Lower leg skin (tissue), 3 donors: ENCODE measurements around the gene LRIG1.

Experiments used
- POLR2A ChIP-seq, 2 donors: fragments of 450-650 bp; IDR thresholded peaks; one replicate each; pipeline ENCODE4 v1.6.1; 2016 to 2017; ENCODE audit warnings: antibody characterized with exemption in 2 of 2, mild to moderate bottlenecking in 1 of 2, moderate library complexity in 1 of 2
- TF ChIP-seq, protein P1 (sequence below), 3 donors: fragments of 450-650 bp; IDR thresholded peaks; one replicate each; pipeline ENCODE4 v1.5.1; 2016; ENCODE audit warnings: antibody characterized with exemption in 3 of 3, mild to moderate bottlenecking in 3 of 3, moderate library complexity in 2 of 3

DNA sequence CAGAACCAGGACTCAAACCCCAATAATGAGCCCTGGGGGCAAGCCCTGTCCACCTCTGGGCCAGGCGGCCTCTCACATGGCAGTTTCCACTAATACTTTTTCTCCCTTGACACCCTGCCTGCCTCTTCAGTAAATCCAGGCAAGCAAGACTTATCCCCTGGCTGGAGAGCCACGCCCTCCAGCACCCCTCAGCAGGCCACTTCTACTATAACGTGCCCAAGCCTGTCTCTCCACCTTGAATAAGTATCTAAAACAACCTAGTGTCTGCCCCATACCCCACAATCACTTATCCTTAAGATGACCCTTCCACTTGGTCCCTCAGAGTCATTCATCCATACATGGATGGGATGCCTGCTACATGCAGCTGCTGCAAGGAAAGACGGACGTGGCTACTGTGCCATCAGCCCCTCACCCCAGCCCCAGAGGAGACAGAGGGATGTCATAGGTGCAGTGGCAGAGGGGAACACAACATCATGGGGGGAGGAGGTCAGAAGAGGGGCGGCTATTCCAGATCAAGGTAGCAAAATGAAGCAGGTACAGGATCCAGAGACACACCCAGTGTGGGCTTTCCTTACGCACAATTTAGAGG is 63.4 kb downstream of the LRIG1 start:
- TF ChIP-seq, protein P1, sequence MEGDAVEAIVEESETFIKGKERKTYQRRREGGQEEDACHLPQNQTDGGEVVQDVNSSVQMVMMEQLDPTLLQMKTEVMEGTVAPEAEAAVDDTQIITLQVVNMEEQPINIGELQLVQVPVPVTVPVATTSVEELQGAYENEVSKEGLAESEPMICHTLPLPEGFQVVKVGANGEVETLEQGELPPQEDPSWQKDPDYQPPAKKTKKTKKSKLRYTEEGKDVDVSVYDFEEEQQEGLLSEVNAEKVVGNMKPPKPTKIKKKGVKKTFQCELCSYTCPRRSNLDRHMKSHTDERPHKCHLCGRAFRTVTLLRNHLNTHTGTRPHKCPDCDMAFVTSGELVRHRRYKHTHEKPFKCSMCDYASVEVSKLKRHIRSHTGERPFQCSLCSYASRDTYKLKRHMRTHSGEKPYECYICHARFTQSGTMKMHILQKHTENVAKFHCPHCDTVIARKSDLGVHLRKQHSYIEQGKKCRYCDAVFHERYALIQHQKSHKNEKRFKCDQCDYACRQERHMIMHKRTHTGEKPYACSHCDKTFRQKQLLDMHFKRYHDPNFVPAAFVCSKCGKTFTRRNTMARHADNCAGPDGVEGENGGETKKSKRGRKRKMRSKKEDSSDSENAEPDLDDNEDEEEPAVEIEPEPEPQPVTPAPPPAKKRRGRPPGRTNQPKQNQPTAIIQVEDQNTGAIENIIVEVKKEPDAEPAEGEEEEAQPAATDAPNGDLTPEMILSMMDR (IDR thresholded peaks at IDR 0.05), result no peak
- no peak for TF ChIP-seq POLR2A (IDR thresholded peaks at IDR 0.05)
